Measurements from ENCODE around the gene TDRD9. TPM values are rescaled to one million over a fixed set of nuclear protein-coding genes. Genes with fewer than 3 reads are reported as not detected.

Gene TDRD9
- total RNA-seq, 1 experiment from 2014 or later = not detected

DNA sequence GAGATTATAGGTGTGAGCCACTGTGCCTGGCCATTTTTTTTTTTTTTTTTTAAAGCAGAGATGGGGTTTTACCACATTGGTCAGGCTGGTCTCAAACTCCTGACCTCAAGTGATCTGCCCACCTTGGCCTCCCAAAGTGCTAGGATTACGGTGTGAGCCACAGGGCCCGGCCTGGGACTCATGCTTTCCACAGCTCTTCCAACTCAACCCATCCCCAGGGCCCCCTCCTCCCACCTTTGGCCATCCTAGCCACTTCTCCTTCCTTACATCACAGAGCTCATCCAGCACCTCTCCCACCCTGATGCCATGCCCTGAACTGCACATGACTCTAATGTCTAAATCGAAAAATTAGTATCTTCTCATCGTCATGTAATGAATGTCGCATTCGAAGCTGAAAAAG, 12.6 kb upstream of the TDRD9 start:
- in situ Hi-C loops (cut with HindIII; ENCODE audit: low pct_unique_long_range_greater_than_20kb, low sequenced_read_pairs) = no loop called here
- H3K4me1 ChIP-seq (ENCODE audit: control insufficient read depth, insufficient read depth, low read length) = no peaks in the 10 kb centered on the region
- CTCF ChIA-PET = interaction anchor here (0.5 kb wide), 1 partner anchor 201 kb away, joined by 3 read pairs; no protein-coding TSS in a partner anchor
- ATAC-seq = no peak
- DNase-seq (ENCODE audit: low read depth, low spot score) = no peak
- no peak overlapping the region for H3K27ac ChIP-seq (ENCODE audit: low read length)
- POLR2A ChIA-PET = no interaction called here
- H3K9me3 ChIP-seq (ENCODE audit: control insufficient read depth, insufficient read depth, low read depth, low read length) = no peaks in the 10 kb centered on the region
- H3K27me3 ChIP-seq (ENCODE audit: control insufficient read depth, insufficient read depth, low read length) = no peaks in the 10 kb centered on the region
- intact Hi-C loops (cut with micrococcal nuclease; ENCODE audit: unreplicated experiment) = no loop called here
- no TSS peak for BruUV-seq (replicated peaks)
- TF ChIP-seq, protein P1, sequence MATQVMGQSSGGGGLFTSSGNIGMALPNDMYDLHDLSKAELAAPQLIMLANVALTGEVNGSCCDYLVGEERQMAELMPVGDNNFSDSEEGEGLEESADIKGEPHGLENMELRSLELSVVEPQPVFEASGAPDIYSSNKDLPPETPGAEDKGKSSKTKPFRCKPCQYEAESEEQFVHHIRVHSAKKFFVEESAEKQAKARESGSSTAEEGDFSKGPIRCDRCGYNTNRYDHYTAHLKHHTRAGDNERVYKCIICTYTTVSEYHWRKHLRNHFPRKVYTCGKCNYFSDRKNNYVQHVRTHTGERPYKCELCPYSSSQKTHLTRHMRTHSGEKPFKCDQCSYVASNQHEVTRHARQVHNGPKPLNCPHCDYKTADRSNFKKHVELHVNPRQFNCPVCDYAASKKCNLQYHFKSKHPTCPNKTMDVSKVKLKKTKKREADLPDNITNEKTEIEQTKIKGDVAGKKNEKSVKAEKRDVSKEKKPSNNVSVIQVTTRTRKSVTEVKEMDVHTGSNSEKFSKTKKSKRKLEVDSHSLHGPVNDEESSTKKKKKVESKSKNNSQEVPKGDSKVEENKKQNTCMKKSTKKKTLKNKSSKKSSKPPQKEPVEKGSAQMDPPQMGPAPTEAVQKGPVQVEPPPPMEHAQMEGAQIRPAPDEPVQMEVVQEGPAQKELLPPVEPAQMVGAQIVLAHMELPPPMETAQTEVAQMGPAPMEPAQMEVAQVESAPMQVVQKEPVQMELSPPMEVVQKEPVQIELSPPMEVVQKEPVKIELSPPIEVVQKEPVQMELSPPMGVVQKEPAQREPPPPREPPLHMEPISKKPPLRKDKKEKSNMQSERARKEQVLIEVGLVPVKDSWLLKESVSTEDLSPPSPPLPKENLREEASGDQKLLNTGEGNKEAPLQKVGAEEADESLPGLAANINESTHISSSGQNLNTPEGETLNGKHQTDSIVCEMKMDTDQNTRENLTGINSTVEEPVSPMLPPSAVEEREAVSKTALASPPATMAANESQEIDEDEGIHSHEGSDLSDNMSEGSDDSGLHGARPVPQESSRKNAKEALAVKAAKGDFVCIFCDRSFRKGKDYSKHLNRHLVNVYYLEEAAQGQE (IDR thresholded peaks at IDR 0.05; ENCODE audit: insufficient read depth in 1 of 2, low read depth in 2 of 2, low read length in 1 of 2) = no peak
- TF ChIP-seq POLR2AphosphoS5 (IDR thresholded peaks at IDR 0.05; ENCODE audit: low read depth, low read length) = no peak
- TF ChIP-seq, protein P2, sequence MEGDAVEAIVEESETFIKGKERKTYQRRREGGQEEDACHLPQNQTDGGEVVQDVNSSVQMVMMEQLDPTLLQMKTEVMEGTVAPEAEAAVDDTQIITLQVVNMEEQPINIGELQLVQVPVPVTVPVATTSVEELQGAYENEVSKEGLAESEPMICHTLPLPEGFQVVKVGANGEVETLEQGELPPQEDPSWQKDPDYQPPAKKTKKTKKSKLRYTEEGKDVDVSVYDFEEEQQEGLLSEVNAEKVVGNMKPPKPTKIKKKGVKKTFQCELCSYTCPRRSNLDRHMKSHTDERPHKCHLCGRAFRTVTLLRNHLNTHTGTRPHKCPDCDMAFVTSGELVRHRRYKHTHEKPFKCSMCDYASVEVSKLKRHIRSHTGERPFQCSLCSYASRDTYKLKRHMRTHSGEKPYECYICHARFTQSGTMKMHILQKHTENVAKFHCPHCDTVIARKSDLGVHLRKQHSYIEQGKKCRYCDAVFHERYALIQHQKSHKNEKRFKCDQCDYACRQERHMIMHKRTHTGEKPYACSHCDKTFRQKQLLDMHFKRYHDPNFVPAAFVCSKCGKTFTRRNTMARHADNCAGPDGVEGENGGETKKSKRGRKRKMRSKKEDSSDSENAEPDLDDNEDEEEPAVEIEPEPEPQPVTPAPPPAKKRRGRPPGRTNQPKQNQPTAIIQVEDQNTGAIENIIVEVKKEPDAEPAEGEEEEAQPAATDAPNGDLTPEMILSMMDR (IDR thresholded peaks at IDR 0.05) = no peak
- TF ChIP-seq TCF7L2 (IDR thresholded peaks at IDR 0.05; ENCODE audit: low read depth, low read length) = no peak
- TF ChIP-seq SIN3A (IDR thresholded peaks at IDR 0.05; ENCODE audit: borderline replicate concordance, insufficient read depth, low read depth, low read length) = no peak
- H3K4me3 ChIP-seq (ENCODE audit: low read depth in 2 of 2, low read length in 2 of 2) = no peak overlapping the region
- peaks cover 13% of the 10 kb centered on the region for H3K36me3 ChIP-seq (ENCODE audit: control insufficient read depth, insufficient read depth, low read length)

DNA sequence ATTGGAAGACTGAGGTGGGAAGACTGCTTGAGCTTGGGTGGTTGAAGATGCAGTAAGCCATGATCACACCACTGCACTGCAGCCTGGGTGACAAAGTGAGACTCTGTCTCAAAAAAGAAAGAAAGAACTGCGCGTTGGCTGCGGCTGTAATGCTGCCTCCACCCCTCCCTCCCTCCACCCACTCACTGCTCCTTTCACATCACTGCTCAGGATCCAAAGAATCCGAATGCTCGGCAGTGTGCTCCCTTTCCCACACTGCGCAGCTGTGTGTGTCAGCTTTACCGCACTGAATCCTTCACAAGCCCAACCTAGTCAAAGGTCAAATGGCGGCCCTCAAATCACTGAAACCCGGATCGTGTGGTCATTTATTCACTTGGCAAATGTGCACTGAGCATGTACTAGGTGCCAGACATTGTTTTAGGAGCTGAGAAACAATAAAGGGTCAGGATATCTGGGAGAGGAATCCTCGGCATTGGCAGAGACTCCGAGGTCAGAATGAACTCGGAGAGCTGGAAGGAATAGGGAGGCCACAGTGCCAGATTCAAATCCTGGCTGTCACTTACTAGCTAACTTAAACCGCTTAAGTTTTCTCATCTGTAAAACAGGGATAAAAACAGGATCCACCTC, 11.5 kb upstream of the TDRD9 start:
- in situ Hi-C loops (cut with HindIII; ENCODE audit: low pct_unique_long_range_greater_than_20kb, low sequenced_read_pairs) = no loop called here
- TF ChIP-seq, protein P1 (IDR thresholded peaks at IDR 0.05; ENCODE audit: insufficient read depth in 1 of 2, low read depth in 2 of 2, low read length in 1 of 2) = no peak
- no peak for TF ChIP-seq SIN3A (IDR thresholded peaks at IDR 0.05; ENCODE audit: borderline replicate concordance, insufficient read depth, low read depth, low read length)
- TF ChIP-seq, protein P2 (IDR thresholded peaks at IDR 0.05) = no peak
- TF ChIP-seq TCF7L2 (IDR thresholded peaks at IDR 0.05; ENCODE audit: low read depth, low read length) = no peak
- TF ChIP-seq POLR2AphosphoS5 (IDR thresholded peaks at IDR 0.05; ENCODE audit: low read depth, low read length) = no peak
- POLR2A ChIA-PET = no interaction called here
- Histone ChIP-seq H3K4me3 (ENCODE audit: low read depth in 2 of 2, low read length in 2 of 2) (no peak overlapping the region), H3K36me3 (ENCODE audit: control insufficient read depth, insufficient read depth, low read length) (peaks cover 16% of the 10 kb centered on the region), H3K27me3 (ENCODE audit: control insufficient read depth, insufficient read depth, low read length) (no peaks in the 10 kb centered on the region), H3K9me3 (ENCODE audit: control insufficient read depth, insufficient read depth, low read depth, low read length) (no peaks in the 10 kb centered on the region), H3K27ac (ENCODE audit: low read length) (no peak overlapping the region), H3K4me1 (ENCODE audit: control insufficient read depth, insufficient read depth, low read length) (no peaks in the 10 kb centered on the region)
- DNase-seq (ENCODE audit: low read depth, low spot score) = no peak
- no peak for ATAC-seq
- CTCF ChIA-PET = interaction anchor here (1.0 kb wide), 1 partner anchor 16 kb away, joined by 7 read pairs; no protein-coding TSS in a partner anchor
- BruUV-seq (replicated peaks) = no TSS peak
- intact Hi-C loops (cut with micrococcal nuclease; ENCODE audit: unreplicated experiment) = no loop called here

All from Panc1 (cell line).